Right atrium auricular region (tissue), 2 donors: Measurements from ENCODE around the gene MALRD1. TPM values are rescaled to one million over a fixed set of nuclear protein-coding genes. Genes with fewer than 3 reads are reported as not detected.

Source experiments
- DNase-seq: peaks from one replicate; pipeline ENCODE4 v3.0.0-alpha.2; 2019; ENCODE audit warnings: low spot score
- H3K27ac ChIP-seq, 2 donors: fragments of 200-600 bp; sonication (generic); 1 replicate in 1 of 2; 2 replicates in 1 of 2; pipeline ENCODE4 v1.5.1; 2016 to 2019
- H3K27me3 ChIP-seq, 2 donors: fragments of 200-600 bp; sonication (generic); one replicate each; pipeline versions ENCODE4 v1.5.1 to v1.6.0; 2017 to 2019
- H3K36me3 ChIP-seq: fragments of 200-600 bp; sonication (generic); one replicate; pipeline ENCODE4 v1.5.1; 2016
- H3K4me1 ChIP-seq, 2 donors: fragments of 200-600 bp; sonication (generic); one replicate each; pipeline versions ENCODE4 v1.5.1 to v1.6.0; 2017 to 2019
- H3K4me3 ChIP-seq, 2 donors: fragments of 200-600 bp; sonication (generic); 1 replicate in 1 of 2; 2 replicates in 1 of 2; pipeline ENCODE4 v1.5.1; 2017 to 2019; ENCODE audit warnings: mild to moderate bottlenecking in 1 of 2, moderate library complexity in 1 of 2
- H3K9me3 ChIP-seq, 2 donors: fragments of 200-600 bp; sonication (generic); one replicate each; pipeline ENCODE4 v1.5.1; 2019
- CTCF ChIP-seq, 2 donors: fragments of 200-600 bp; sonication (generic); IDR thresholded peaks; one replicate each; pipeline ENCODE4 v1.5.1; 2019; ENCODE audit warnings: antibody characterized with exemption in 2 of 2
- total RNA-seq, 2 donors: library from RNA; depleted of rRNA; stranded (reverse); fragments of >200 nt; gene quantifications; one replicate each; pipeline ENCODE4 v1.1.0, GENCODE V29; 2016

The MALRD1 gene
- total RNA-seq, 2 donors from 2014 or later: 0.71 to 1.3 TPM

DNA sequence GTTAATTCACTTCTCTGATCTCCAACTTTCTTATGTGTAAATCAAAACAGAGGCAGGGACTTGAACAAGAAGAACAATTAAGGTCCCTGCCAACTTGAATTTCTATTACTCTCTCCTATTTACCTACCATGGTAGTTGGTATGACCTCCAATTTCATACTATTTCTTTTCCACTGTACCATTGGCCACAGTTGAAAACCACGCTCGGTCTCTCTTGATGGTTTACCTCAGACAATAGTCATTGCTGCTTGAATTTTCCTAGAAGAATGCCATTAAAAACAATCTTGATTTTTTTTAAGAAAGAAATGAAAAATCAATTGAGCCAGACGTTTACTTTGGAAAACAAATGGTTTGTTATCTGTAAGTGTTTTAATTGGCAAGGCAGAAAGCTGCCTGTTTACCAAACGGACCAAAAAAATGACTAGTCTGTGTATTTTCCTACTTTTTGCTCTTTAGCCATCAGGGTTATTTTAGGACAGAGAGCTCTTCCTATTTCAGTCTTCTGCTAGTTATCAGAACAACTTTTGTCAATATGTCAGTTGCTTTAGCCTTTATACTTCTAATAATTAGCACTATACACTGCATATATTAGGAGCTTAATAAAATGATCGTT is 610.1 kb downstream of the MALRD1 start:
- Histone ChIP-seq H3K27ac (peak overlapping the region; percentile 16 to 45), H3K9me3 (peaks cover 0 to 5% of the 10 kb centered on the region in 2 donors), H3K27me3 (no peaks in the 10 kb centered on the region), H3K4me1 (peaks cover 0 to 10% of the 10 kb centered on the region in 2 donors), H3K4me3 (no peak overlapping the region), H3K36me3 (no peaks in the 10 kb centered on the region)
- DNase-seq: no peak
- TF ChIP-seq CTCF (IDR thresholded peaks at IDR 0.05): no peak

- no peak for DNase-seq
- Histone ChIP-seq H3K36me3 (no peaks in the 10 kb centered on the region), H3K9me3 (peaks cover 0 to 5% of the 10 kb centered on the region in 2 donors), H3K27me3 (no peaks in the 10 kb centered on the region), H3K4me3 (no peak overlapping the region), H3K4me1 (no peaks in the 10 kb centered on the region), H3K27ac (peak overlapping the region; percentile 32 to 45)
- no peak for TF ChIP-seq CTCF (IDR thresholded peaks at IDR 0.05)
These were observed 611.5 kb downstream of the MALRD1 start for GRCh38 chr10:19659920-19660655.

GRCh38 chr10:19663344-19663743 is 614.7 kb downstream of the MALRD1 start:
- no peak overlapping the region for H3K27ac ChIP-seq
- no peak for TF ChIP-seq CTCF (IDR thresholded peaks at IDR 0.05)
- no peaks in the 10 kb centered on the region for H3K4me1 ChIP-seq
- H3K36me3 ChIP-seq: no peaks in the 10 kb centered on the region
- no peaks in the 10 kb centered on the region for H3K27me3 ChIP-seq
- DNase-seq: no peak
- H3K9me3 ChIP-seq: peaks cover 0 to 5% of the 10 kb centered on the region in 2 donors
- no peak overlapping the region for H3K4me3 ChIP-seq

GRCh38 chr10:19668116-19668515 is 619.5 kb downstream of the MALRD1 start:
- Histone ChIP-seq H3K27ac (no peak overlapping the region), H3K4me3 (no peak overlapping the region), H3K4me1 (no peaks in the 10 kb centered on the region), H3K9me3 (no peaks in the 10 kb centered on the region), H3K36me3 (no peaks in the 10 kb centered on the region), H3K27me3 (no peaks in the 10 kb centered on the region)
- no peak for DNase-seq
- TF ChIP-seq CTCF (IDR thresholded peaks at IDR 0.05): no peak

- no peaks in the 10 kb centered on the region for H3K4me1 ChIP-seq
- no peak overlapping the region for H3K27ac ChIP-seq
- peaks cover 0 to 7% of the 10 kb centered on the region in 2 donors for H3K9me3 ChIP-seq
- no peak for TF ChIP-seq CTCF (IDR thresholded peaks at IDR 0.05)
- no peak overlapping the region for H3K4me3 ChIP-seq
- H3K27me3 ChIP-seq: no peaks in the 10 kb centered on the region
- no peaks in the 10 kb centered on the region for H3K36me3 ChIP-seq
- DNase-seq: no peak
These were observed 627.5 kb downstream of the MALRD1 start for GRCh38 chr10:19676063-19676462.
